ENCODE measurements around the gene RASA1. TPM values are rescaled to one million over a fixed set of nuclear protein-coding genes. Genes with fewer than 3 reads are reported as not detected.

The RASA1 gene
- polyA plus RNA-seq, 1 experiment, result 19.8 TPM

DNA sequence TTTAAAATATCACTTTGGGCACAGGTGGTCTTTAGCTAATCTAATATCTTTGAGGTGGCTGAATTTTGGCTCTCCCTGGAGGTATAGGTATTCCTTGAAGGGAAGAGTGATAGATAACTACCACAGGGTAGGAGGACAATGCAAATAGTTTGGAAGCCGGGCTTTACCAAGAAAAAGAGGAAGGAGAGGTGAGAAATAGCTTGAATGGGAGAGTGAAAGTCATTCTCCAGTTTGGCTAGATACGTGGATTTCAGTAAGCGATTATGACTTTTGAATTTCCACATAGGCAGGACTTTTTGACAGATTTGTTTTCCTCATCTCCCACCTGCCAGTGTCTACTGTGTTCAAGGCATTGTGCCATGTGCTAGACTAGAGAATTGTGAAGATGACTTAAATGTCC, 45.5 kb downstream of the RASA1 start:
- DNase-seq (ENCODE audit: low read depth), result no peak
- POLR2A ChIA-PET, result no interaction called here
- no peak overlapping the region for H3K4me3 ChIP-seq (ENCODE audit: low read depth, low read length)
- CTCF ChIA-PET, result interaction anchor here (0.6 kb wide), 1 partner anchor 10 kb away, joined by 3 read pairs; no protein-coding TSS in a partner anchor
- no peaks in the 10 kb centered on the region for H3K27me3 ChIP-seq (ENCODE audit: control insufficient read depth, insufficient read depth, low read length)
- TF ChIP-seq, protein P1, sequence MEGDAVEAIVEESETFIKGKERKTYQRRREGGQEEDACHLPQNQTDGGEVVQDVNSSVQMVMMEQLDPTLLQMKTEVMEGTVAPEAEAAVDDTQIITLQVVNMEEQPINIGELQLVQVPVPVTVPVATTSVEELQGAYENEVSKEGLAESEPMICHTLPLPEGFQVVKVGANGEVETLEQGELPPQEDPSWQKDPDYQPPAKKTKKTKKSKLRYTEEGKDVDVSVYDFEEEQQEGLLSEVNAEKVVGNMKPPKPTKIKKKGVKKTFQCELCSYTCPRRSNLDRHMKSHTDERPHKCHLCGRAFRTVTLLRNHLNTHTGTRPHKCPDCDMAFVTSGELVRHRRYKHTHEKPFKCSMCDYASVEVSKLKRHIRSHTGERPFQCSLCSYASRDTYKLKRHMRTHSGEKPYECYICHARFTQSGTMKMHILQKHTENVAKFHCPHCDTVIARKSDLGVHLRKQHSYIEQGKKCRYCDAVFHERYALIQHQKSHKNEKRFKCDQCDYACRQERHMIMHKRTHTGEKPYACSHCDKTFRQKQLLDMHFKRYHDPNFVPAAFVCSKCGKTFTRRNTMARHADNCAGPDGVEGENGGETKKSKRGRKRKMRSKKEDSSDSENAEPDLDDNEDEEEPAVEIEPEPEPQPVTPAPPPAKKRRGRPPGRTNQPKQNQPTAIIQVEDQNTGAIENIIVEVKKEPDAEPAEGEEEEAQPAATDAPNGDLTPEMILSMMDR (IDR thresholded peaks at IDR 0.05; ENCODE audit: insufficient read depth, low read depth, low read length), result no peak
- H3K36me3 ChIP-seq (ENCODE audit: control insufficient read depth, insufficient read depth, low read length), result no peaks in the 10 kb centered on the region

DNA sequence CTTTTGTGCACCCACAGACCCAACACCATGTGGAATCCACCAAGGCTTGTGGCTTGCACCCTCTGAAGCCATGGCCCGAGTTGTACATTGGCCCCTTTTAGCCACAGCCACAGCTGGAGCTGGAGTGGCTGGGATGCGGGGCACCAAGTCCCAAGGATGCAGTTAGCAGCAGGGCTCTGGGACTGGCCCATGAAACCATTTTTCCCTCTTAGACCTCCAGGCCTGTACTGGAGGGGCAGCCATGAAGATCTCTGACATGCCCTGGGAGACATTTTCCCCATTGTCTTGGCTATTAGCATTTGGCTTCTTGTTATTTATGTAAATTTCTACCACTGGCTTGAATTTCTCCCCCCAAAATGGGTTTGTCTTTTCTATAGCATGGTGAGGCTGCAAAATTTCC, 51.8 kb downstream of the RASA1 start:
- ChIA-PET CTCF (no interaction called here), POLR2A (no interaction called here)
- no peak for DNase-seq (ENCODE audit: low read depth)
- TF ChIP-seq, protein P1 (IDR thresholded peaks at IDR 0.05; ENCODE audit: insufficient read depth, low read depth, low read length), result no peak
- Histone ChIP-seq H3K4me3 (ENCODE audit: low read depth, low read length) (no peak overlapping the region), H3K36me3 (ENCODE audit: control insufficient read depth, insufficient read depth, low read length) (peaks cover 3% of the 10 kb centered on the region; the same call in 1 of the 2 replicates), H3K27me3 (ENCODE audit: control insufficient read depth, insufficient read depth, low read length) (no peaks in the 10 kb centered on the region)

DNA sequence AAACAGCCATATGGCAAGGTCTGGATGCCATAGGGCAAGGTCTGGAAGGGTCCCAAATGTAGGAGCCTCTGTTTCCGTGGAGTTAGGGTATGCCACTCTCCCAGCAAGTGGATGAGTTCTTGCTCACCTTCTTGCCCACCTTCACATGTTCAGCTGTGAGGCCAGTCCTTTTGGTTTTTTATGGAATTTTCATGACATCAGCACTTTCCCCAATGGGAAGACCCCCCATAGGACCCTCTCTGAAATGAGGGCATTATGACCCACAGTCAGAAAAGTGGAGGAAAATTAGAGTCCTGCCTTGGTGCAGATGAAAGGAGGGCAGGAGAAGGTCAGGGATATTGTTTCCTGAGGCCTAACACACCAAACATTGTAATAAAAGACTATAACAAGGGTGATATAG, 53.9 kb downstream of the RASA1 start:
- DNase-seq (ENCODE audit: low read depth), result no peak
- POLR2A ChIA-PET, result no interaction called here
- CTCF ChIA-PET, result no interaction called here
- no peaks in the 10 kb centered on the region for H3K27me3 ChIP-seq (ENCODE audit: control insufficient read depth, insufficient read depth, low read length)
- TF ChIP-seq, protein P1 (IDR thresholded peaks at IDR 0.05; ENCODE audit: insufficient read depth, low read depth, low read length), result no peak
- no peak overlapping the region for H3K4me3 ChIP-seq (ENCODE audit: low read depth, low read length)
- peaks cover 3% of the 10 kb centered on the region; the same call in 1 of the 2 replicates for H3K36me3 ChIP-seq (ENCODE audit: control insufficient read depth, insufficient read depth, low read length)

DNA sequence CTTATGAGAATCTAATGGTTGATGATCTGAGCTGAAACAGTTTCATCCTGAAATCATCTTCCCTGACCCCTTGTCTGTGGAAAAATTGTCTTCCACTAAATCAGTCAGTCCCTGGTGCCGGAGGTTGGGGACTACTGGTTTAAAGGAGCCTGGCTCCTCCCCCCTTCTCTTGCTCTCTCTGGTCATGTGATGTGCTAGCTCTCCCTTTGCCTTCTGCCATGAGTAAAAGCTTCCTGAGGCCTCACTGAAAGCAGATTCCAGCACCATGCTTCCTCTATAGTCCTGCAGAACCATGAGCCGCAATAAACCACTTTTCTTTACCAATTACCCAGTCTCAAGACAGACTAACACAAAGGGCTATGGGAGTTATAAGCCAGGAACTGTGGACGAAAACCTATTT, 54.7 kb downstream of the RASA1 start:
- Histone ChIP-seq H3K27me3 (ENCODE audit: control insufficient read depth, insufficient read depth, low read length) (no peaks in the 10 kb centered on the region), H3K4me3 (ENCODE audit: low read depth, low read length) (no peak overlapping the region), H3K36me3 (ENCODE audit: control insufficient read depth, insufficient read depth, low read length) (peaks cover 3% of the 10 kb centered on the region; the same call in 1 of the 2 replicates)
- no peak for DNase-seq (ENCODE audit: low read depth)
- TF ChIP-seq, protein P1 (IDR thresholded peaks at IDR 0.05; ENCODE audit: insufficient read depth, low read depth, low read length), result no peak
- POLR2A ChIA-PET, result interaction anchor here (0.5 kb wide), 1 partner anchor 63 kb away, joined by 3 read pairs; no protein-coding TSS in a partner anchor
- CTCF ChIA-PET, result no interaction called here

DNA sequence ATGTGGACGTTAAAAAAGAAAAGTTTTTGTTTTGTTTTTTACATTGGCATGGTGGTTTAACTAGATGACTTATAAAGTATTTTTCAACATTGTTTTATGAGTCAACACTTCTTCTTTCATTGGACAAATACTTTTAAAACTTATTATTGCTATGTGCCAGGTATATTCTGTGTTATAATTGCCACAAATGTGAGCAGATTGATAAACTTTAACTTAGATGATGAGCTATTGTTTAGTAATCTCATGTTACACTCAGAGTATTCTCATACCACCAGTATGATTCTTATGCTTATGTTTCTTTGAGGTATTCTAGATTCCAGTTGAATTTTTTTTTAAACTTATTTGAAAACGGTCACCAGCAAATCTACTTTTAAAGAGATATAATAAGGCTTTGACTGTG, 60.3 kb downstream of the RASA1 start:
- H3K27me3 ChIP-seq (ENCODE audit: control insufficient read depth, insufficient read depth, low read length), result no peaks in the 10 kb centered on the region
- no peak for DNase-seq (ENCODE audit: low read depth)
- no peaks in the 10 kb centered on the region for H3K36me3 ChIP-seq (ENCODE audit: control insufficient read depth, insufficient read depth, low read length)
- H3K4me3 ChIP-seq (ENCODE audit: low read depth, low read length), result no peak overlapping the region
- ChIA-PET CTCF (interaction anchor here (1.0 to 1.2 kb wide), 2 partner anchors 10 to 257 kb away, joined by 3 read pairs; no protein-coding TSS in a partner anchor), POLR2A (interaction anchor here (0.6 to 0.7 kb wide), 2 partner anchors 85 to 176 kb away, joined by 3 read pairs; no protein-coding TSS in a partner anchor)
- TF ChIP-seq, protein P1 (IDR thresholded peaks at IDR 0.05; ENCODE audit: insufficient read depth, low read depth, low read length), result no peak
